Measurements from ENCODE around the gene MAG. TPM values are rescaled to one million over a fixed set of nuclear protein-coding genes. Genes with fewer than 3 reads are reported as not detected.

MAG gene
- total and polyA plus RNA-seq, 7 donors, result 0.06 to 6.1 TPM; not detected in 5

GRCh38 chr19:35360880-35361420 lies 69.0 kb downstream of the MAG start:
- WGBS, 2 donors, result 55 to 62% methylated on average over 5 of the region's 5 CpGs
- DNase-seq, result no peak

DNA sequence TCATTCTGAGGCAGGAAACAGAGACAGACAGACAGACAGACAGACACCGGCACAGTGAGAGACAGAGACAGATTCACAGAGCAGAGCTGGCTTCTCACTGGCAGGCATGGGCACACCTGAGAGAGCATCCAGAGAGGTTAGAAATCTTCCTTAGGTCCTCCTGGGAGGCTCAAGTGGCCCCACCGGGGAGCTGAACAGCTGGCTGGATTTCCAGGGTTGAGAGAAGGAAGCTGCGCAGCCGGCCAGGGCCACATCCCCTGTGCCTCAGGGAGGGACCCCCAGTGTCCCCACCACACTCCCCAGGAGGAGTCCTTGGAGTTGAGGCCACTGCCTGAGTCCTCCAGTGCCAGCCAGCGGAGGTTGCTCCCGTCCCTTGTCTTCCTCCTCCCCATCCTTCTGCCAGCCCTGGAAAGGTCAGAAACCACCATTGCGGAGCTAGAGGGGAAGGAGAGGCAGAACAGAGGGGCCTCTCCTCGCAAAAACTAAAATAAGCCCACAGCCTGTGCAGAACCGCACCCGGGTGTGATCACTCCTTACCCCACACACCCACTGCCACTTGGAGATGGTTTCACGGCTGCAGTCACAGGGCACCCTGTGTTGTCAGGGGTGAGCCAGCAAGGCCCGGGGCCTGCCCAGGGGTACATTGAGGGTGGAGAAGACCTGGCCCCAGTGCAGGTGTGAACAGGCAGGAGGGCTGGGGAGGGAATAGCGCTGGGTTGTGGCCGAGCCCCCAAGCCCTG lies 70.5 kb downstream of the MAG start:
- WGBS, 2 donors, result 68 to 77% methylated on average over 14 of the region's 14 CpGs
- no peaks in the 10 kb centered on the region for H3K36me3 ChIP-seq
- DNase-seq, result no peak
- no peaks in the 10 kb centered on the region for H3K9me3 ChIP-seq
- TF ChIP-seq EP300 (IDR thresholded peaks at IDR 0.05) (no peak), POLR2A (IDR thresholded peaks at IDR 0.05) (no peak), POLR2AphosphoS5 (IDR thresholded peaks at IDR 0.05) (no peak)
- TF ChIP-seq, protein P1, sequence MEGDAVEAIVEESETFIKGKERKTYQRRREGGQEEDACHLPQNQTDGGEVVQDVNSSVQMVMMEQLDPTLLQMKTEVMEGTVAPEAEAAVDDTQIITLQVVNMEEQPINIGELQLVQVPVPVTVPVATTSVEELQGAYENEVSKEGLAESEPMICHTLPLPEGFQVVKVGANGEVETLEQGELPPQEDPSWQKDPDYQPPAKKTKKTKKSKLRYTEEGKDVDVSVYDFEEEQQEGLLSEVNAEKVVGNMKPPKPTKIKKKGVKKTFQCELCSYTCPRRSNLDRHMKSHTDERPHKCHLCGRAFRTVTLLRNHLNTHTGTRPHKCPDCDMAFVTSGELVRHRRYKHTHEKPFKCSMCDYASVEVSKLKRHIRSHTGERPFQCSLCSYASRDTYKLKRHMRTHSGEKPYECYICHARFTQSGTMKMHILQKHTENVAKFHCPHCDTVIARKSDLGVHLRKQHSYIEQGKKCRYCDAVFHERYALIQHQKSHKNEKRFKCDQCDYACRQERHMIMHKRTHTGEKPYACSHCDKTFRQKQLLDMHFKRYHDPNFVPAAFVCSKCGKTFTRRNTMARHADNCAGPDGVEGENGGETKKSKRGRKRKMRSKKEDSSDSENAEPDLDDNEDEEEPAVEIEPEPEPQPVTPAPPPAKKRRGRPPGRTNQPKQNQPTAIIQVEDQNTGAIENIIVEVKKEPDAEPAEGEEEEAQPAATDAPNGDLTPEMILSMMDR (IDR thresholded peaks at IDR 0.05), result no peak
- H3K4me1 ChIP-seq, result peaks cover 0 to 7% (median 0%) of the 10 kb centered on the region in 4 donors
- H3K4me3 ChIP-seq, result no peak overlapping the region
- H3K27me3 ChIP-seq, result no peaks in the 10 kb centered on the region
- intact Hi-C loops (cut with DNase I), result no loop called here
- no peak overlapping the region for H3K27ac ChIP-seq

More at GRCh38 chr19:35360880-35361420, 69.0 kb downstream of the MAG start:
- no peak overlapping the region for H3K4me3 ChIP-seq
- no peaks in the 10 kb centered on the region for H3K36me3 ChIP-seq
- no peak overlapping the region for H3K27ac ChIP-seq
- intact Hi-C loops (cut with DNase I), result no loop called here
- H3K27me3 ChIP-seq, result no peaks in the 10 kb centered on the region
- H3K9me3 ChIP-seq, result no peaks in the 10 kb centered on the region
- TF ChIP-seq POLR2AphosphoS5 (IDR thresholded peaks at IDR 0.05) (no peak), EP300 (IDR thresholded peaks at IDR 0.05) (no peak), POLR2A (IDR thresholded peaks at IDR 0.05) (no peak)
- TF ChIP-seq, protein P1 (IDR thresholded peaks at IDR 0.05), result no peak
- peaks cover 0 to 7% (median 0%) of the 10 kb centered on the region in 4 donors for H3K4me1 ChIP-seq

DNA sequence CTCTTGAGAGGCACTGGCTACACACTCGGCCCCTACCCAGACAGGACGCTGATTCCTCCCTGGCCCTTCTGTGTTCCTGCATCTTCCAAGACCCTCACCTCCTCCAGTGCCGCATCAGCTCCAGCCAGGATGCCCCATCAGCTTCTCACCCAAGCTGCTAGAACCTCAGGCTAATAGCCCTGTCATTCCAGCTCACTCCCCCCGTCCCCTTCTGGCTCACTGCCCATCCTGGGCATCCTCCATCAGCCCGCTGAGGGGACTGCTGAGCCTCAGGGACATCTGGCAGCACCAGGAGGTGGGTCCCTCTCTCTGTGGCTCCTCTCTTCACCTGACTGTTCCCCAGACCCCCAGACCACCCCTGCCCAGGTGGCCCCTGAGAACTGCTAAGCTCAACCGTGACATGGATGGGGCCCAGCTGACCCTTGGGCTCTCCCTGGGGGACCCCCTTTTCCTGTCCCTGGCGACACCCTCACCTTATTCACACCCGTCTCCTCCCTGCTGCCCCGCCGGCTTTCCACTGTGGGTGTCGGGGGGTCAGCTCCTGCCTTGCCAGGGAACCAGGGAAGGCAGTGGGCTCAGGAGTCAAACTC lies 71.1 kb downstream of the MAG start:
- no peak overlapping the region for H3K27ac ChIP-seq
- no peaks in the 10 kb centered on the region for H3K9me3 ChIP-seq
- no peaks in the 10 kb centered on the region for H3K27me3 ChIP-seq
- intact Hi-C loops (cut with DNase I), result no loop called here
- no peaks in the 10 kb centered on the region for H3K36me3 ChIP-seq
- H3K4me3 ChIP-seq, result no peak overlapping the region
- peaks cover 0 to 2% (median 0%) of the 10 kb centered on the region in 4 donors for H3K4me1 ChIP-seq
- TF ChIP-seq POLR2AphosphoS5 (IDR thresholded peaks at IDR 0.05) (no peak), EP300 (IDR thresholded peaks at IDR 0.05) (no peak), POLR2A (IDR thresholded peaks at IDR 0.05) (no peak)
- TF ChIP-seq, protein P1 (IDR thresholded peaks at IDR 0.05), result no peak
- WGBS, 2 donors, result 68 to 82% methylated on average over 11 of the region's 11 CpGs
- DNase-seq, result no peak

Other genes with a start within 250 kb of the MAG start
- 10 to 100 TPM in 2 of 4 donors, 1 to 10 TPM in 2; 3.7 to 15.3 (median 8.2) TPM for gene FXYD3, start 176.3 kb upstream of the MAG start, total RNA-seq
- gene FXYD3, start 176.3 kb upstream of the MAG start, polyA plus RNA-seq, result 1,000 to 10,000 TPM; 2,472 to 3,333 (median 2,871) TPM
- gene LGI4, start 157.1 kb upstream of the MAG start, total RNA-seq, result 10 to 100 TPM; 29.0 to 47.1 (median 35.1) TPM
- 10 to 100 TPM in 1 of 3 donors, 1 to 10 TPM in 2; 4.2 to 35.7 (median 9.0) TPM for gene LGI4, start 157.1 kb upstream of the MAG start, polyA plus RNA-seq
- gene FXYD1, start 153.3 kb upstream of the MAG start, total RNA-seq, result 100 to 1,000 TPM in 1 of 4 donors, 10 to 100 TPM in 3; 39.1 to 107 (median 44.6) TPM
- gene FXYD1, start 153.3 kb upstream of the MAG start, polyA plus RNA-seq, result 10 to 100 TPM in 2 of 3 donors, 1 to 10 TPM in 1; 6.0 to 57.7 (median 15.0) TPM
- gene FXYD7, start 148.9 kb upstream of the MAG start, total RNA-seq, result 1 to 10 TPM in 1 of 4 donors, not detected in 3; 3.3 TPM
- 1 to 10 TPM in 1 of 3 donors, not detected in 2; 1.7 TPM for gene FXYD7, start 148.9 kb upstream of the MAG start, polyA plus RNA-seq
- gene FXYD5, start 137.4 kb upstream of the MAG start, total RNA-seq, result 10 to 100 TPM; 20.1 to 32.4 (median 28.8) TPM
- gene FXYD5, start 137.4 kb upstream of the MAG start, polyA plus RNA-seq, result 100 to 1,000 TPM in 1 of 3 donors, 10 to 100 TPM in 2; 18.5 to 102 (median 27.0) TPM
- gene FAM187B, start 63.4 kb upstream of the MAG start, total RNA-seq, result not detected
- not detected for gene FAM187B, start 63.4 kb upstream of the MAG start, polyA plus RNA-seq
- gene LSR, start 43.2 kb upstream of the MAG start, total RNA-seq, result 1 to 10 TPM in 3 of 4 donors, under 1 TPM in 1; 0.68 to 3.6 (median 2.3) TPM
- gene LSR, start 43.2 kb upstream of the MAG start, polyA plus RNA-seq, result 100 to 1,000 TPM in 1 of 3 donors, 10 to 100 TPM in 2; 51.8 to 218 (median 61.9) TPM
- gene USF2, start 23.2 kb upstream of the MAG start, total RNA-seq, result 100 to 1,000 TPM in 3 of 4 donors, 10 to 100 TPM in 1; 76.8 to 120 (median 102) TPM
- gene USF2, start 23.2 kb upstream of the MAG start, polyA plus RNA-seq, result 10 to 100 TPM; 72.8 to 98.3 (median 76.3) TPM
- 1 to 10 TPM in 1 of 4 donors, not detected in 3; 3.1 TPM for gene HAMP, start 9.6 kb upstream of the MAG start, total RNA-seq
- under 1 TPM; under 0.01 to 0.92 (median 0.61) TPM for gene HAMP, start 9.6 kb upstream of the MAG start, polyA plus RNA-seq
- 1 to 10 TPM; 1.2 to 4.8 (median 2.7) TPM for gene CD22, start 37.0 kb downstream of the MAG start, total RNA-seq
- gene CD22, start 37.0 kb downstream of the MAG start, polyA plus RNA-seq, result 100 to 1,000 TPM in 1 of 3 donors, 1 to 10 TPM in 1, under 1 TPM in 1; 0.69 to 107 (median 4.8) TPM
- not detected for gene FFAR1, start 55.7 kb downstream of the MAG start, total RNA-seq
- gene FFAR1, start 55.7 kb downstream of the MAG start, polyA plus RNA-seq, result under 1 TPM in 1 of 3 donors, not detected in 2; 0.06 TPM
- gene FFAR3, start 66.3 kb downstream of the MAG start, total RNA-seq, result 1 to 10 TPM; 1.1 to 1.9 (median 1.5) TPM
- under 1 TPM in 1 of 3 donors, not detected in 2; 0.67 TPM for gene FFAR3, start 66.3 kb downstream of the MAG start, polyA plus RNA-seq
- under 1 TPM in 3 of 4 donors, not detected in 1; 0.27 to 0.83 (median 0.36) TPM for gene GPR42, start 78.9 kb downstream of the MAG start, total RNA-seq
- under 1 TPM in 1 of 3 donors, not detected in 2; 0.17 TPM for gene GPR42, start 78.9 kb downstream of the MAG start, polyA plus RNA-seq
- gene FFAR2, start 156.1 kb downstream of the MAG start, total RNA-seq, result under 1 TPM in 1 of 4 donors, not detected in 3; 0.81 TPM
- gene FFAR2, start 156.1 kb downstream of the MAG start, polyA plus RNA-seq, result under 1 TPM in 2 of 3 donors, not detected in 1; 0.69 to 0.92 TPM
- not detected for gene KRTDAP, start 198.3 kb downstream of the MAG start, total RNA-seq
- not detected for gene KRTDAP, start 198.3 kb downstream of the MAG start, polyA plus RNA-seq
- gene DMKN, start 221.5 kb downstream of the MAG start, total RNA-seq, result 10 to 100 TPM in 3 of 4 donors, 1 to 10 TPM in 1; 6.1 to 39.0 (median 24.4) TPM
- gene DMKN, start 221.5 kb downstream of the MAG start, polyA plus RNA-seq, result 10 to 100 TPM in 1 of 3 donors, 1 to 10 TPM in 2; 5.5 to 20.6 (median 9.0) TPM
- gene SBSN, start 236.2 kb downstream of the MAG start, total RNA-seq, result not detected
- 1 to 10 TPM in 1 of 3 donors, under 1 TPM in 1, not detected in 1; 0.17 to 1.2 TPM for gene SBSN, start 236.2 kb downstream of the MAG start, polyA plus RNA-seq
- not detected for gene GAPDHS, start 241.3 kb downstream of the MAG start, total RNA-seq
- gene GAPDHS, start 241.3 kb downstream of the MAG start, polyA plus RNA-seq, result not detected

All from sigmoid colon (tissue), 7 donors.